DOHH2 (cell line): Measurements from ENCODE around the gene C1QTNF4.
"Not testable (repeated sequence)": the region's sequence is repeated elsewhere in the genome, so short reads cannot be mapped to it uniquely, and the experiment has no call there.

Source experiments
- EZH2phosphoT487 ChIP-seq: fragments of 200-600 bp; sonication (generic); IDR thresholded peaks from 2 replicates; pipeline ENCODE4 v1.6.1; 2017; ENCODE audit warnings: borderline replicate concordance, mild to moderate bottlenecking, antibody characterized with exemption, low read length, moderate library complexity, mixed read lengths
- TF ChIP-seq, protein P1 (sequence below): fragments of 200-600 bp; sonication (generic); IDR thresholded peaks from one replicate; pipeline ENCODE4 v1.5.1; 2014; ENCODE audit warnings: antibody characterized with exemption, mild to moderate bottlenecking, low read depth, low read length; ENCODE audit not compliant: poor library complexity, severe bottlenecking

DNA sequence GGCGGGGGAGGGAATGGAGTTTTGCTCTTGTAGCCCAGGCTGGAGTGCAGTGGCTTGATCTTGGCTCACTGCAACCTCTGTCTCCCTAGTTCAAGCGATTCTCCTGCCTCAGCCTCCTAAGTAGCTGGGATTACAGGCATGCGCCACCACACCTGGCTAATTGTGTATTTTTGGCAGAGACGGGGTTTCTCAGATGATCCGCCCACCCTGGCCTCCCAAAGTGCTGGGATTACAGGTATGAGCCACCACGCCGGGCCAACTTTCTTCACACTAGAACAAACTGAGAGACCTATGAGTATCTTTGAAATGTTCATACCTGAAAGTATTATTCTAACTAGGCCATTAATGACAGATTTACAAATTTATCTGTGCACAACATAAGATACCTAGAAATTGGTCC is 47.9 kb downstream of the C1QTNF4 start:
- TF ChIP-seq, protein P1, sequence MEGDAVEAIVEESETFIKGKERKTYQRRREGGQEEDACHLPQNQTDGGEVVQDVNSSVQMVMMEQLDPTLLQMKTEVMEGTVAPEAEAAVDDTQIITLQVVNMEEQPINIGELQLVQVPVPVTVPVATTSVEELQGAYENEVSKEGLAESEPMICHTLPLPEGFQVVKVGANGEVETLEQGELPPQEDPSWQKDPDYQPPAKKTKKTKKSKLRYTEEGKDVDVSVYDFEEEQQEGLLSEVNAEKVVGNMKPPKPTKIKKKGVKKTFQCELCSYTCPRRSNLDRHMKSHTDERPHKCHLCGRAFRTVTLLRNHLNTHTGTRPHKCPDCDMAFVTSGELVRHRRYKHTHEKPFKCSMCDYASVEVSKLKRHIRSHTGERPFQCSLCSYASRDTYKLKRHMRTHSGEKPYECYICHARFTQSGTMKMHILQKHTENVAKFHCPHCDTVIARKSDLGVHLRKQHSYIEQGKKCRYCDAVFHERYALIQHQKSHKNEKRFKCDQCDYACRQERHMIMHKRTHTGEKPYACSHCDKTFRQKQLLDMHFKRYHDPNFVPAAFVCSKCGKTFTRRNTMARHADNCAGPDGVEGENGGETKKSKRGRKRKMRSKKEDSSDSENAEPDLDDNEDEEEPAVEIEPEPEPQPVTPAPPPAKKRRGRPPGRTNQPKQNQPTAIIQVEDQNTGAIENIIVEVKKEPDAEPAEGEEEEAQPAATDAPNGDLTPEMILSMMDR = not testable (repeated sequence)
- not testable (repeated sequence) for TF ChIP-seq EZH2phosphoT487
